22Rv1 (cell line): Measurements from ENCODE around the gene SANBR.

Experiments
- ZFX ChIP-seq: fragments of 450-650 bp; IDR thresholded peaks from 2 replicates; pipeline ENCODE4 v1.6.1; 2017; ENCODE audit warnings: antibody characterized with exemption, borderline replicate concordance
- TF ChIP-seq, protein P1 (sequence below): fragments of 450-650 bp; IDR thresholded peaks from 2 replicates; pipeline ENCODE4 v1.5.1; 2017; ENCODE audit warnings: mild to moderate bottlenecking

DNA sequence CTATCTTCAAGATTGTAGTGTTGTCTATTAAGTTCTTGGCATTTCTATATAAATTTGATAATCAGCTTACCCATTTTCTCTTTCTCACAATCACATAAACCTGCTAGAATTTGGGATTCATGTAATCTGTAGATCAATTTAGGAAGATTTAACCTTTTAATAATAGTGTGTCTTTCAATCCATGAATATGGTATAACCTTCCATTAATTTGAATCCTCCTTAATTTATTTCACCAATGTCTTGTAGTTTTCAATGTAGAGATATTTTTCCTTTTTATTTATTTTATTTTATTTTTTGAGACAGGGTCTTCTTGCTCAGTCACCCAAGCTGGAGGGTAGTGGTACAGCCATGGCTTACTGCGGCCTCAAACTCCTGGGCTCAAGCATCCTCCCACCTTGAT is 20.2 kb downstream of the SANBR start:
- TF ChIP-seq, protein P1, sequence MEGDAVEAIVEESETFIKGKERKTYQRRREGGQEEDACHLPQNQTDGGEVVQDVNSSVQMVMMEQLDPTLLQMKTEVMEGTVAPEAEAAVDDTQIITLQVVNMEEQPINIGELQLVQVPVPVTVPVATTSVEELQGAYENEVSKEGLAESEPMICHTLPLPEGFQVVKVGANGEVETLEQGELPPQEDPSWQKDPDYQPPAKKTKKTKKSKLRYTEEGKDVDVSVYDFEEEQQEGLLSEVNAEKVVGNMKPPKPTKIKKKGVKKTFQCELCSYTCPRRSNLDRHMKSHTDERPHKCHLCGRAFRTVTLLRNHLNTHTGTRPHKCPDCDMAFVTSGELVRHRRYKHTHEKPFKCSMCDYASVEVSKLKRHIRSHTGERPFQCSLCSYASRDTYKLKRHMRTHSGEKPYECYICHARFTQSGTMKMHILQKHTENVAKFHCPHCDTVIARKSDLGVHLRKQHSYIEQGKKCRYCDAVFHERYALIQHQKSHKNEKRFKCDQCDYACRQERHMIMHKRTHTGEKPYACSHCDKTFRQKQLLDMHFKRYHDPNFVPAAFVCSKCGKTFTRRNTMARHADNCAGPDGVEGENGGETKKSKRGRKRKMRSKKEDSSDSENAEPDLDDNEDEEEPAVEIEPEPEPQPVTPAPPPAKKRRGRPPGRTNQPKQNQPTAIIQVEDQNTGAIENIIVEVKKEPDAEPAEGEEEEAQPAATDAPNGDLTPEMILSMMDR = no peak
- TF ChIP-seq ZFX = no peak
